Non-pigmented ciliary epithelial cell (primary cell): ENCODE measurements around the gene ITGA5.

Experiments used
- DNase-seq: peaks from one replicate; pipeline ENCODE4 v3.0.0-alpha.2; 2010; ENCODE audit warnings: low read depth

The ITGA5 gene

GRCh38 chr12:54352022-54352531 lies 67.0 kb downstream of the ITGA5 start:
- no peak for DNase-seq

GRCh38 chr12:54351341-54351740 lies 67.7 kb downstream of the ITGA5 start:
- no peak for DNase-seq

GRCh38 chr12:54350743-54351142 lies 68.3 kb downstream of the ITGA5 start:
- no peak for DNase-seq

- DNase-seq = no peak
Observed at GRCh38 chr12:54349679-54350078, 69.4 kb downstream of the ITGA5 start.

GRCh38 chr12:54349036-54349435 lies 70.0 kb downstream of the ITGA5 start:
- no peak for DNase-seq
